Activated CD8-positive, alpha-beta T cell treated with anti-CD3 and anti-CD28 coated beads for 36 hours (primary cell): ENCODE results near the gene HENMT1. TPM values are rescaled to one million over a fixed set of nuclear protein-coding genes. Genes with fewer than 3 reads are reported as not detected.

Experiments used
- ATAC-seq: fragments of 200-7000 bp; cut with Tn5 transposase; one replicate; pipeline ENCODE4 v1.10.0; 2021; ENCODE audit warnings: mild to moderate bottlenecking, moderate library complexity
- CTCF ChIA-PET: fragments of 350-600 bp; sonication (Branson Sonifier 250); formaldehyde crosslinking; loops from one replicate; lab custom pipeline; 2021; ENCODE audit warnings: antibody characterized with exemption; lab: Charles Lee
- POLR2A ChIA-PET: fragments of 350-600 bp; sonication (Branson Sonifier 250); formaldehyde crosslinking; loops from one replicate; lab custom pipeline; 2021; ENCODE audit warnings: antibody characterized with exemption; lab: Charles Lee
- DNase-seq: peaks from one replicate; pipeline ENCODE4 v3.0.0-alpha.2; 2020
- H3K27ac Mint-ChIP-seq: one replicate; pipeline ENCODE4 v1.8.0; 2021; ENCODE audit warnings: mild to moderate bottlenecking, mixed read lengths
- H3K27me3 Mint-ChIP-seq: one replicate; pipeline ENCODE4 v1.8.0; 2021; ENCODE audit warnings: mixed read lengths
- H3K36me3 Mint-ChIP-seq: one replicate; pipeline ENCODE4 v1.8.0; 2021; ENCODE audit warnings: low read depth, mixed read lengths
- H3K4me1 Mint-ChIP-seq: one replicate; pipeline ENCODE4 v1.8.0; 2021; ENCODE audit warnings: low read depth, mixed read lengths
- H3K4me3 Mint-ChIP-seq: one replicate; pipeline ENCODE4 v1.8.0; 2021; ENCODE audit warnings: mild to moderate bottlenecking, moderate library complexity, mixed read lengths
- H3K9me3 Mint-ChIP-seq: one replicate; pipeline ENCODE4 v1.8.0; 2021; ENCODE audit warnings: mixed read lengths
- intact Hi-C: fragments of 100-400 bp; cut with micrococcal nuclease; formaldehyde crosslinking; loops from one replicate; pipeline ENCODE4 v1.10.0; 2022
- total RNA-seq, 2 experiments: library from RNA; stranded (reverse); gene quantifications; one replicate each; pipeline ENCODE4 v1.2.3, GENCODE V29; 2021
- TF ChIP-seq, protein P1 (sequence below): fragments of 200-600 bp; IDR thresholded peaks from one replicate; pipeline ENCODE4 v1.8.0; 2022; ENCODE audit warnings: antibody characterized with exemption, mild to moderate bottlenecking

The HENMT1 gene
- total RNA-seq: 10 to 100 TPM; 25.3 to 27.1 TPM

DNA sequence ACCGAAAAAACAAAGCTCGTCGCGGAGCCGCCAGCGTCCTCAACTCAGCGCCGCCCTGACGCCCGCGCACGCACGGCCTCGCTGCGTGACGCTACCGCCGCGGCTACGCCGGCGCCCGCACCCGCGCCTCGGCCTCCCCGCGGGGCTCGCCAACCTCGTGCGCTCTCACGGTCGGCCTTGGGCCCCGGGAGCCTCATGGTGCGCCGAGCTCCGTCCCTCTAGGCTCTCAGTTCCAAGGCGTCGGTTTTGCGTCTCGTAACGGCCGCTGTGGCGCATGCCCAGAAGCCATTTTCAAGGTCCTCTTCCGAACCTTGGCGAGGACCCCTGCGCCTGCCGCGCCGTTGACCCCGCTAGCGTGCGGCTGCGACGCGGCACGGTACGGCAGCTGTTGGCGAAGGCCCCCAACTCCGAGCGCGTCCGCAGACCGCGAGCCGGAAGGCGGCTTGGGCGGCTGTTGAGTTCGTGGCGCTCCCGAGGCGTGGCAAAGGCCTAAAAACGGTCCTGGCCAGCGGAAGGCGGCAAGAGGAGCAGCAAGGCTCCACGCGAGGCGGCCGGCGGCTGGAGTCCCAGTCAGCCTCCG is at the start of gene HENMT1:
TSS of gene HENMT1 (minus strand) at position 64 of the 580 bp plus-strand sequence. CDS start 1,209 bp downstream, outside the sequence.
- Mint-ChIP-seq H3K27me3 (no peaks in the 10 kb centered on the region), H3K36me3 (peaks cover 5% of the 10 kb centered on the region), H3K9me3 (no peaks in the 10 kb centered on the region), H3K27ac (peak within 1 kb of the TSS; percentile 96), H3K4me3 (peak within 1 kb of the TSS; percentile 82), H3K4me1 (peaks cover 40% of the 10 kb centered on the region)
- intact Hi-C loops: no loop called here
- peak; percentile 83 for DNase-seq
- ChIA-PET POLR2A (interaction anchor here (0.6 to 4.0 kb wide), 17 partner anchors 9 to 303 kb away, joined by 3 to 64 read pairs (median 4); partner anchors contain the start of genes EEIG2 and PRPF38B), CTCF (interaction anchor here (0.7 to 2.3 kb wide), 8 partner anchors 12 to 100 kb away, joined by 3 to 14 read pairs (median 10); partner anchors contain the start of genes EEIG2 and PRPF38B)
- ATAC-seq: peak; percentile 80
- TF ChIP-seq, protein P1, sequence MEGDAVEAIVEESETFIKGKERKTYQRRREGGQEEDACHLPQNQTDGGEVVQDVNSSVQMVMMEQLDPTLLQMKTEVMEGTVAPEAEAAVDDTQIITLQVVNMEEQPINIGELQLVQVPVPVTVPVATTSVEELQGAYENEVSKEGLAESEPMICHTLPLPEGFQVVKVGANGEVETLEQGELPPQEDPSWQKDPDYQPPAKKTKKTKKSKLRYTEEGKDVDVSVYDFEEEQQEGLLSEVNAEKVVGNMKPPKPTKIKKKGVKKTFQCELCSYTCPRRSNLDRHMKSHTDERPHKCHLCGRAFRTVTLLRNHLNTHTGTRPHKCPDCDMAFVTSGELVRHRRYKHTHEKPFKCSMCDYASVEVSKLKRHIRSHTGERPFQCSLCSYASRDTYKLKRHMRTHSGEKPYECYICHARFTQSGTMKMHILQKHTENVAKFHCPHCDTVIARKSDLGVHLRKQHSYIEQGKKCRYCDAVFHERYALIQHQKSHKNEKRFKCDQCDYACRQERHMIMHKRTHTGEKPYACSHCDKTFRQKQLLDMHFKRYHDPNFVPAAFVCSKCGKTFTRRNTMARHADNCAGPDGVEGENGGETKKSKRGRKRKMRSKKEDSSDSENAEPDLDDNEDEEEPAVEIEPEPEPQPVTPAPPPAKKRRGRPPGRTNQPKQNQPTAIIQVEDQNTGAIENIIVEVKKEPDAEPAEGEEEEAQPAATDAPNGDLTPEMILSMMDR: no peak

DNA sequence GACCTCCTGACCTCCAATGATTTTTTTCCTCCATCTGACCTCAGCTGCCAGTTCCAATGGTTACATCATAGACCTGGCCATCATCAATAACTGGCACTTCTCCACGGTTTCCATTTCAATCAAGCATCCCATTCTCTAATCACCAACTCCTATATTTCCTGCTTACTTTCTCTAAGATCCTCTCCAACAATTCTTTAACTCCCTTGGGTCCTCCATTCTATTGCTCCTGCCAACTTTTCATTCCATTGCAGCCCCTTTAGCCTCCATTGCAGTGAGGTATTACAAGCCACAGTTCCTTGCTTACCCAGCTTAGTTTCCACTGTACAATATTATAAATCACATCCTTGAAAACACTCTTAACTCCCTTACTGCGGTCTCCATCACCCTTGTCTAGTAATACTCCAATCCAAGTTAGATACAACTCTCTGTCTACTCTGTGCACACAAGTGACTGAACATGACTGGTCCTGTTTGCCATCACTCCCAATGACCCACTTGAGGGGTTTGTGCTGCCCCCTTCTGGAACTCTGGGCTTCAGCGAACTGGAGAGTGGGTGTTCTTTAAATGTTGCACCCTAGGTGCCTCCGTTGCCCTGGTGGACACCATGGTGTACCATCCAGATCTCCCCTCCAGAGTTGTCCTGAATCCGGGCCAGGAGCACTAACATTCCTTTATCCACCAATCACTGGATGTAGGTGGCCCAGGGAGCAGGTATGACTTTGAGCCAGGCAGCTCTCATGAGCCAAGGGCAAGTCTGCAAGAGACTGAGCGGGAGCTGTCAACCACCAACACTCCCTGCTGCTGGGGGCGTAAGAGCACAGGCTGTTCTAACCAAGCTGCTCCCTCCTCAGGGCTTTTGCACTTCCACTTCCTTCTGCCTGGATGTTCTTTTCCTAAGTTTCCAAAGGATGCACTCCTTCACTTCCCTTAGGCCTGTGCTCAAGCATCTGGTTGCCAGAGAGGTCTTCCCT is 48.1 kb upstream of the HENMT1 start:
- TF ChIP-seq, protein P1: peak; percentile 68
- Mint-ChIP-seq H3K27me3 (peaks cover 2% of the 10 kb centered on the region), H3K4me3 (no peak overlapping the region), H3K4me1 (peaks cover 20% of the 10 kb centered on the region), H3K27ac (no peak overlapping the region), H3K9me3 (no peaks in the 10 kb centered on the region), H3K36me3 (no peaks in the 10 kb centered on the region)
- peak; percentile 85 for ATAC-seq
- intact Hi-C loops: no loop called here
- POLR2A ChIA-PET: interaction anchor here (1.0 to 1.4 kb wide), 4 partner anchors 14 to 18 kb away, joined by 3 to 5 read pairs (median 5); partner anchors contain the start of gene PRPF38B
- CTCF ChIA-PET: interaction anchor here (0.6 to 2.5 kb wide), 21 partner anchors 8 to 196 kb away, joined by 3 to 12 read pairs (median 4); partner anchors contain the start of genes EEIG2 and PRPF38B
- peak; percentile 85 for DNase-seq

DNA sequence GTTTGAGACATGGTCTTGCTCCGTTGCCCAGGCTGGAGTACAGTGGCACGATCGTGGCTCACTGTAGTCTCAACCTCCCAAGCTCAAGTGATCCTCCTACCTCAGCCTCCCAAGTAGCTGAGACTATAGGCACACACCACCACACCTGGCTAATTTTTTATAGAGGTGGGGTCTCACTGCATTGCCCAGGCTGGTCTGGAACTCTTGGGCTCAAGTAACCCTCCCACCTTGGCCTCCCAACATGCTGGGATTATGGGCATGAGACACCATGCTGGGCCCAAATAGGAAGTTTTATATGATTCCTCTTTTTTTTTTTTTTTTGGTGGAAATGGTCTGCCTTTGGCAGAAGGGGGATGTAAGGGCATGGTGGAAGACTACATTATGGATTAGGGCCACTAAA is 45.8 kb upstream of the HENMT1 start:
- intact Hi-C loops: no loop called here
- TF ChIP-seq, protein P1: no peak
- Mint-ChIP-seq H3K4me1 (peaks cover 34% of the 10 kb centered on the region), H3K27me3 (no peaks in the 10 kb centered on the region), H3K9me3 (no peaks in the 10 kb centered on the region), H3K36me3 (peaks cover 9% of the 10 kb centered on the region), H3K4me3 (no peak overlapping the region), H3K27ac (no peak overlapping the region)
- CTCF ChIA-PET: no interaction called here
- ATAC-seq (no peak), DNase-seq (no peak)
- POLR2A ChIA-PET: interaction anchor here (1.0 kb wide), 1 partner anchor 9 kb away, joined by 3 read pairs; no protein-coding TSS in a partner anchor

DNA sequence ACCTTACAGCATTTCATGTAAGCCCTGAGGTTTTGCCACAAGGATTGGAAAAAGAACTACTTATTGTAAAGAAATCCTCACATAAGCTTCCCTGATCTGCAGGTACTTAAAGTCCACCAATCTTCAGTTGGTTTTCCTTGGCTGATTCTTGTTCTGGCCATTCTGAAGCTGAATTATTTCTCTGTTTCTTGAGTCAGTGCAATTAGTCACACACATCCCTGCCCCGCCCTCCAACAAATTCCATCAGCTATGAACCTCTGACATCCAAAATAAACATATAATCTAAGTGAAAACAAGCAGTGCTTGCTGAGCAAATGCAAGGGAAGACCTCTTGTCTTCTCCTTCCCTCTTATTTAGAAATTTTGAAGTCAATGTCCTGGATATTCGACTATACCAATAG is 43.6 kb upstream of the HENMT1 start:
- peak; percentile 30 for DNase-seq
- intact Hi-C loops: no loop called here
- peaks cover 50% of the 10 kb centered on the region for H3K4me1 Mint-ChIP-seq
- peaks cover 28% of the 10 kb centered on the region for H3K36me3 Mint-ChIP-seq
- H3K9me3 Mint-ChIP-seq: no peaks in the 10 kb centered on the region
- H3K27me3 Mint-ChIP-seq: no peaks in the 10 kb centered on the region
- TF ChIP-seq, protein P1: no peak
- H3K4me3 Mint-ChIP-seq: no peak overlapping the region
- H3K27ac Mint-ChIP-seq: peak overlapping the region; percentile 89
- ChIA-PET CTCF (interaction anchor here (0.9 to 4.3 kb wide), 2 partner anchors 11 to 44 kb away, joined by 3 to 21 read pairs; partner anchors contain the start of genes HENMT1 and PRPF38B), POLR2A (interaction anchor here (0.9 to 4.0 kb wide), 5 partner anchors 12 to 57 kb away, joined by 3 to 32 read pairs (median 7); partner anchors contain the start of gene PRPF38B)
- no peak for ATAC-seq
